Mammary epithelial cell (primary cell): Measurements from ENCODE around the gene METTL4.

Experiments
- EZH2 ChIP-seq: IDR thresholded peaks from 2 replicates; pipeline ENCODE4 v1.6.1; 2012; ENCODE audit warnings: low read length, inconsistent platforms, borderline replicate concordance
- TF ChIP-seq, protein P1 (sequence below), 2 donors: IDR thresholded peaks in 1 of 2; conservative IDR thresholded peaks in 1 of 2; 2 replicates each; pipeline ENCODE4 v1.5.1; 2011 to 2012; ENCODE audit warnings: inconsistent platforms in 2 of 2, low read length in 2 of 2, mild to moderate bottlenecking in 2 of 2, control low read depth in 1 of 2, low read depth in 1 of 2; ENCODE audit not compliant: insufficient read depth in 1 of 2; ENCODE audit errors: extremely low read depth in 1 of 2

- TF ChIP-seq, protein P1, sequence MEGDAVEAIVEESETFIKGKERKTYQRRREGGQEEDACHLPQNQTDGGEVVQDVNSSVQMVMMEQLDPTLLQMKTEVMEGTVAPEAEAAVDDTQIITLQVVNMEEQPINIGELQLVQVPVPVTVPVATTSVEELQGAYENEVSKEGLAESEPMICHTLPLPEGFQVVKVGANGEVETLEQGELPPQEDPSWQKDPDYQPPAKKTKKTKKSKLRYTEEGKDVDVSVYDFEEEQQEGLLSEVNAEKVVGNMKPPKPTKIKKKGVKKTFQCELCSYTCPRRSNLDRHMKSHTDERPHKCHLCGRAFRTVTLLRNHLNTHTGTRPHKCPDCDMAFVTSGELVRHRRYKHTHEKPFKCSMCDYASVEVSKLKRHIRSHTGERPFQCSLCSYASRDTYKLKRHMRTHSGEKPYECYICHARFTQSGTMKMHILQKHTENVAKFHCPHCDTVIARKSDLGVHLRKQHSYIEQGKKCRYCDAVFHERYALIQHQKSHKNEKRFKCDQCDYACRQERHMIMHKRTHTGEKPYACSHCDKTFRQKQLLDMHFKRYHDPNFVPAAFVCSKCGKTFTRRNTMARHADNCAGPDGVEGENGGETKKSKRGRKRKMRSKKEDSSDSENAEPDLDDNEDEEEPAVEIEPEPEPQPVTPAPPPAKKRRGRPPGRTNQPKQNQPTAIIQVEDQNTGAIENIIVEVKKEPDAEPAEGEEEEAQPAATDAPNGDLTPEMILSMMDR (conservative IDR thresholded peaks at IDR 0.05 in 1 of 2, IDR thresholded peaks at IDR 0.05 in 1 of 2; ENCODE audit: extremely low read depth in 1 of 2, insufficient read depth in 1 of 2, low read depth in 1 of 2, low read length in 2 of 2), result no peak
- no peak for TF ChIP-seq EZH2
Measured at GRCh38 chr18:2526329-2526728, 45.0 kb downstream of the METTL4 start.
